HG02870 (cell line): ENCODE measurements around the gene PARD3B.

ENCODE experiments used
- ATAC-seq: cut with Tn5 transposase; IDR thresholded peaks from one replicate; pipeline ENCODE4 v1.9.1; 2021; ENCODE audit warnings: mild to moderate bottlenecking, moderate library complexity; ENCODE audit not compliant: unreplicated experiment

PARD3B gene

GRCh38 chr2:205169012-205169411 is 623.7 kb downstream of the PARD3B start:
- ATAC-seq = no peak

DNA sequence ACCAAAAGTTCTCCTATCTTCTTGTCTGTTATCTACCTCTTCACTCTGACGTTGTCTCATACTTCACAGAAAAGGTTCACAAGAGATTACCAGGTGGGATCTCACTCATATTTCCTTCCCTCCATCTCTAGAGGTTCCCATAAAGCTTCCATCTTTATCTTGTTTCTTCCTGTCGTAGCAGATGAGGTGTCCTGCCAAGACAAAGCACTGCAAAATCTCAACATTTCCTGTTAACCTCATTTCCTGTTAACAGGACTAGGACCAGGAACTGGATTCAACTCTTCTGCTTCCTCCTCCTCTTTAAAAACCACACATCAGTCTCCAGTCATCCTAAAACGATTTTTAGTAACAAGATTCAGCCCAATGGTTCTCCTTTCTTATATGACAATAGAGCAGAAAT is 624.2 kb downstream of the PARD3B start:
- ATAC-seq = no peak

- ATAC-seq = no peak
Measured at GRCh38 chr2:205170399-205170798, 625.1 kb downstream of the PARD3B start.

DNA sequence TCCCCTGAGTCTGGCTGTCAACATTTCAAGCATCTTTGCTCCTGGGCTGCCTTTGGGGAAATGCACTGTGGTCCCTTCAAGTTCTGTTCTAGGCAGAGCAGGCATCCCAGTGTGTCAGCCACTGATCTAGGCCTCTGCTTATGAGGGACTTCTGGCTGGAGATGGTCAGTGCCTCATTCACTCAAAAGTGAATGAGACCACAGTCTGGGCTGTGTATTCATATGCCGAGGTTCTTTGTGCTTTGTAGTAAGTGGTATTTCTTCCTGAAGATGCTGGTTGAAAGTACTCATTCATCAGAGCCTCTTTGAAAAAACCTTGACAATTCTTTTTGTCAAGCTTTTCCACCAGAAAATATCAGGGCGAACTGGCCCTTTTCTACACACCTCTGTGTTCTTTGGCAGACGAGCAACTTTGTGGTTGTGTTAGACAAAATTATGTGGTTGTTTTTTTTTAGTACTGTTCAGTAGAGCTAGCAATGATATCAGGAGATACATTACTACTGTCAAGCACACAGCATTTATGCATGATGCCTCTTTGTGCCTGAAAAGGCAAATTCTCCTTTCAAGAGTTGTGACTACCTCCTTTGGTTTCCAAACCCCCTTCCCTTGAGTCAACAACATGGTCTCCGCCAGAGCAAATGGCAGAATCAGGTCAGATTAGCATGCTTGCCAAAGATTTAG is 626.1 kb downstream of the PARD3B start:
- ATAC-seq = no peak

DNA sequence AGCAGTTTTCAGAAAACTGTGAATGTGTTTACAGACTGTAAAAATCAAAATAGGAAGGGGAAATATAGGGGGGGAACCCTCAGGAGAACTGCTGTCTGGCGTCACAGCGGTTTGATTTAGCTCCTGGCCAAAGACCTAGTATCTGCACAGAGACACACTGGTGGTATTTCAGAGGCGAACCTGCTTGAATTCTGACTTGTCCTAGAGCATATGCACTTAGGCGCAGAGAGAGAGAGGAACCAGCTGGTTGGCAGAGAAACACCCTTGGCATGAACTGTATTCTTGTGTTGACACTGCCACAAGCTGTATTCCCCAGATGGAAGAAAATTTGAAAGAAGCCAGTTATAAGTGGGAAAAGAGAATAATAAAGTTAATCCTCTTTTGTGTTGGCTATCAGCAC is 630.6 kb downstream of the PARD3B start:
- ATAC-seq = no peak

DNA sequence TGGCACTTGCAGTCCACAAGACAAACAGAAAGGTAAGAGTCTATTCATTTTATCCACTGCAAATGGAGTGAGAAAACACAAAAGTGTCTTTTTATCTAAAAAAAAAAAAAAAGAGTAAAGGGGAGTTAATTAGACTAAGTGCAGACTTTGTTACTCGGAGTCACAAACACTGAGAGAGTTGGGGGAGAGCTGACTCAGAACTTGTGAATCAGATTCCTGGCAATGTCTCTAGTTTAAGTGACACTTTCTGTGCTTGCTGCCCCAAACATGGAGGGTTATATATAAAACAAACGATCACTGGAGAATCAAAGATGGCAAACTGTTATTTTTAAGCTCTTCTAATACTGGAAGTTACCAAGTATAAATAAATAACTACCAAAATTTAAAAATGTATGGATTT is 631.3 kb downstream of the PARD3B start:
- no peak for ATAC-seq

DNA sequence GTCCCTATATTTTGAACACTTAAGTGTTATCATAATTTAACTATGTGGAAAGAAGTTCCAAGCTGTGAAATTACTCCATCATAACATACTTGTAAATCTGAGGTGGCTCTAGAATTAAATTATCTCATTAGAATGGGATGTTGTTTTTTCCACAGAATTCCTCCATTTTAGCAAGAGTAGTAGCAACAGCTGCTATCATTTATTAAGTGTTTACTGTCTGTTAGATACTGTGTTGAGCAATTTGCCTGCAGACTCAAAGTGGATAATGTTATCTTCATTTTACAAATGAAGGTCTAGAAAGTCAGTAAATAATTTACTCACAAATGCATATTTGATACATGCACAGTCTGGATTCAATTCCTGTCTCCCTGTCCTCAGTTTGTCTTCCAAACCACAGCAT is 632.3 kb downstream of the PARD3B start:
- ATAC-seq = no peak

- no peak for ATAC-seq
Measured at GRCh38 chr2:205180730-205181129, 635.5 kb downstream of the PARD3B start.

DNA sequence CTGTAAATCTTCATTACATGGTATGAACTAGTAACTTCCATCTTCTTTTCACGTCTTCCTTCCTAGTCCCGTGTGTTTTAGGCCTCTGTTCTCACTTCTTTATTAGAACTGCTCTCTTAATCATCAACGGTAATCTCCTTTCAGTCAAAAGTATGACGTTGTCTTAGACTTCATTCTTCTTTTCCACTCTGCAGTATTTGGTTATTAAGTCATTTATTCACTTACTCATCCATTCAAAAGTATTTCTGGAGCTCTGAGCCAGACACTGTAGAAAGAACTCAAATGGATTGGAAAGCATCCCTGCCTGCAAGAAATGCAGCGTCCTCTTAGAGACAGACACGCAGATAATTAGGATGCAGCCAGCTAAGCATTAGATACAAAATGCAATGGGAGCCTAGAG is 642.5 kb downstream of the PARD3B start:
- ATAC-seq = no peak

GRCh38 chr2:205188239-205189138 is 643.2 kb downstream of the PARD3B start:
- no peak for ATAC-seq

- no peak for ATAC-seq
Measured at GRCh38 chr2:205189301-205189700, 644.0 kb downstream of the PARD3B start.

- no peak for ATAC-seq
Measured at GRCh38 chr2:205190528-205190927, 645.3 kb downstream of the PARD3B start.

GRCh38 chr2:205193125-205193835 is 648.0 kb downstream of the PARD3B start:
- ATAC-seq = no peak

GRCh38 chr2:205193836-205194228 is 648.6 kb downstream of the PARD3B start:
- ATAC-seq = no peak

DNA sequence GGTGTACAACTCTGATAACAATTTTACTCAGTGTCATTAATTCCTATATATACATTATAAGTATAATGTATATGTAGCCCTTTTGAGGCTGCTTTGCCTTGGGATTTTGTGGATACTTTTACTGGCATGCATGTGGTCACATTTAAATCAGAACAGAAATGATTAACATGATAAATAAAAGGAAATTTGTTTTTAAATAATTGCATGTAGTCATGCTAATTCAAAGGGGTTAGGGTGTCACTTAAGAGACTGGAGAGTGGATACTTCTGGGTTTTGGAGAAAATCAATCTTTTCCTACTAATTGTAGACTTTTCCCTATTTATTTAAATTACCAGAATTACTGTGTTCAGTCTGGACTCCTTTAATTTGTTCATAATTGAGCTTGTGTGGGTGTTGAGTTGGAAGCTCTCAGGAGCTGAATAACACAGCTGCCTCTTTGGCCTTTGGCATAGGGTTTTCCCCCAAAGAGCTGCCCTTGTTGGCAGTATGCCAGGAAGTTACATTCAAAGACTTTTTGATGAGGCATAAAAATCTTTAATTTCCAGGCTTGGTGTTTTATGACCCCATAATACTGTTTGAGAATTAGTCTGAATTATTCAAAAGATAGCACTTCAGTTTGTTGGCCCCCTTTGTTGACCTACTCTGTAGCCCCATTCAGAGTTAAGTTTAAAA is 652.3 kb downstream of the PARD3B start:
- ATAC-seq = no peak

DNA sequence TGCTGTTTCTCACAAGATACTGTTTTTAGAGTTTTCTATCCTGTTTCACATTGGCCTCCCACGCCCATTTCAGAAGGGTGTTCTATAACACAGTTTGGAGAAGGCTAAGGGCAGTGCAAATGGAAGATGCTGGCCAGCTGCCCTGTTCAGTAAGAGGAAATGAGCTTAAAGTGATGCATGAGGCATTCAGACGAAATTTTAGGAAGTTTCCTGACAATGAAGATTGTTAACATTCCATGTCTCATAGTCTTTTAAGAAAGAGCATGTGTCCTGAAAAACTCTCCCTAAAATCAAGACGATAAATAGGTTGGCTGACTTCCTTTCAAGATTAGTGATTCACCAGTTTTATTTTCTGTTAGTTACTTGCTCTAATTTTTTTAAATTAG is 652.9 kb downstream of the PARD3B start:
- no peak for ATAC-seq

DNA sequence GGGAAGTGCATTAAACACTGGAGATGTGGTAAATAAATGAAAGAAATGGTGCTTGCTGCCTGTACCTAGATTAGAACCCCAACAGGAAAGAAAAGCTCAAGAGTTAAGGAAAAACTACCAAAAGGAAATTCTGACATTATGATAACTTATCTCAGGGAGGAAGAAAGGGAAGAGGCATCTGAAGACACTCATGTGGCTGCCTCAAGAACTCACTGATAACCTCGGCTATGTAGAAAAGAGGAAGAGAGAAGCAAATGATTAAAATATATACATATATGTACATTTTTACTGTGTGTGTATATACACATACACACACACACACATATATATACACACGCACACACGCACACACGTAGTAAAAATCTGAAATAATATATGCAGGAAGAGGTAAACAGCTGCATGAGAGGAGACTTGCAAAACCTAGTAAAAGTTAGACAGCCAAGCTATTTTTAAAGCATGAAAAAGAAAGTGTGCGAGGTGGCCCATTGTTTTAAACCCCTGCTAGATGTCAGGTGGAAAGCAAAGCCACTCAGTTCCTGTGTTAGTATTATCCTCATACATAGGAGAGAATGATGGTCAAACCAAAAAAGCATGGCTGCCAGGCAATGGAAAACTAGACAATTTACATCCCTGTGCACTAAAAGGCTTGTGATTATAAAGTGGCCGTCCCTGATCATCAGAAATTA is 654.0 kb downstream of the PARD3B start:
- ATAC-seq = no peak

DNA sequence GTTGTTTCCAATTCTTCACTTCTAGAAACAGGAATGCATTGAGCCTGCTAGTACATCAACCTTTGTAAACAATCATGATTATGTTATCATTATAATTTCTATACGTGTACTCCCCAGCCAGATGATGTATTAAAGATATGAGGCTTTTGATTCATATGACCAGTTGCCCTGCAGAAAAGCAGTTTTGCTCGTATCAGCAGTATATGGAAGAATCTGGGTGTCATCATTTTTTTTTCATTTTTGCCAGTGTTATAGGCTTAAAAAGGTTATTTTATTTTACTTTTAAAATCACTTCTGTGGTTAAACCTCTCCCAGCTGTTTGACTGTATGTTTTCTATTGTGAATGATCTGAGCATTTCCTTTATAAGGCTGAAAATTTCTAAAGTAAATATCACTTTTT is 665.2 kb downstream of the PARD3B start:
- no peak for ATAC-seq

- ATAC-seq = no peak
Measured at GRCh38 chr2:205212357-205212756, 667.1 kb downstream of the PARD3B start.

- no peak for ATAC-seq
Measured at GRCh38 chr2:205216092-205216491, 670.8 kb downstream of the PARD3B start.

DNA sequence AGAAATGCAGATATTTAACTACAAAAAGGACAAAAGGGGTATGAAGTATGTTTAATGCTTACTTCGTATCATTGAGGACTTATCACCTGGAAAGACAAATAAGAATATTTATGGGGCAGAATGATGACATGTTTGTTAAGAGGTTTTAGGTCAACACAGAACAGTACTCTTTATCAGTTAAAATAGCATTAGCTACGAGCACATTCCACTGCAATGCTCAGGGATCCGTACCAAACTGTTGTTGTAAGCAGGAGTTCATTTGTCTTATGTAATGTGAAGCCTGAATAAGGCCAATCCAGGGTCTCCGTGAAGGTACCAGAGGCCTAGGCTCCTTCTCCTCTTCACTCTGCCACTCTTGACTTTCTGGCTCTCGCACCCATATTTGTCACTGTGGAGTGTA is 671.3 kb downstream of the PARD3B start:
- ATAC-seq = no peak
